HFFc6 (cell line): ENCODE results near the gene RSKR. TPM values are rescaled to one million over a fixed set of nuclear protein-coding genes. Genes with fewer than 3 reads are reported as not detected.
A peak's percentile ranks its signal among the peaks of the same experiment; 100 is the strongest.
"Not testable (repeated sequence)": the region's sequence is repeated elsewhere in the genome, so short reads cannot be mapped to it uniquely, and the experiment has no call there.

ENCODE experiments used
- DNase-seq: peaks from one replicate; pipeline ENCODE4 v3.0.0-alpha.2; 2018
- H3K27ac Mint-ChIP-seq: 2 replicates; pipeline ENCODE4 v1.8.0; 2020; ENCODE audit warnings: mild to moderate bottlenecking, mixed read lengths
- H3K27me3 Mint-ChIP-seq: 2 replicates; pipeline ENCODE4 v1.8.0; 2021; ENCODE audit warnings: mild to moderate bottlenecking, moderate library complexity, mixed read lengths; ENCODE audit not compliant: insufficient read depth
- H3K36me3 Mint-ChIP-seq: 2 replicates; pipeline ENCODE4 v1.8.0; 2021; ENCODE audit warnings: low read depth, mixed read lengths
- H3K4me1 Mint-ChIP-seq: 2 replicates; pipeline ENCODE4 v1.8.0; 2020; ENCODE audit warnings: low read depth, mixed read lengths
- H3K4me3 Mint-ChIP-seq: 2 replicates; pipeline ENCODE4 v1.8.0; 2020; ENCODE audit warnings: mild to moderate bottlenecking, moderate library complexity, mixed read lengths
- H3K9me3 Mint-ChIP-seq: 2 replicates; pipeline ENCODE4 v1.8.0; 2020; ENCODE audit warnings: mild to moderate bottlenecking, mixed read lengths
- long read RNA-seq: library from polyadenylated mRNA; unstranded; transcript quantifications from one replicate; pipeline ENCODE4 v2.0.0, GENCODE V29; 2019
- total RNA-seq, 6 experiments: library from RNA; stranded (reverse); fragmentation: NEBNext Ultra II Directional; extraction: Animal tissue kit (Norgen Biotek cat#: 25700); gene quantifications; 2 replicates in 1 of 6; 3 replicates in 5 of 6; pipeline ENCODE4 v1.2.3, GENCODE V29; 2021
- TF ChIP-seq, protein P1 (sequence below): fragments of 200-600 bp; sonication (generic); IDR thresholded peaks from 2 replicates; pipeline ENCODE4 v1.5.0; 2021; ENCODE audit warnings: antibody characterized with exemption, mild to moderate bottlenecking

RSKR gene
- 1 to 10 TPM; 3.2 to 4.3 (median 3.5) TPM for total RNA-seq
- long read RNA-seq: 0 reads

DNA sequence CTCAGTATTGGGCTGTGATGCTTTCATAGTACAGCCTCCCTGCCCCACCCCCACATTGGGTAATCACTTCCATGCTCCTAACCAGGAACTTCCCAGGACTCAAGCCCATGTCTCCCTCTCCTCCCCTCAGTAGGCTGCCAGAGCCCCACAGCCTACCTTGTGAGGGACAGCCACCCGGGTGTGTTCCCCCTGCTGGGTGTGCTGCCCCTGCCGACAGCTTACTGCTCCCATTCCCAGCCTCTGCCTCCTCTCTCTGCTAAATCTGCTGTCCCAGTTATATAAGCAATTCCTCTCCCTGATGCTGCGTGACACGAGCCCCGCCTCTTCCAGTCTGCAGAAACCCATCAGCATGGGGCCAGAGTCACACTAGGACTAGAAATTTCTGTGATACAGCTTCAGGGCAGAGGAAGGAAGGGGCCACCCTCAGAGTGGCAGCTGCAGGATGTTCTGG is at the start of gene RSKR:
TSS of gene RSKR (minus strand) at position 255 of the 451 bp plus-strand sequence. CDS start at position 231, 24 bp downstream.
- DNase-seq: no peak
- no peak within 1 kb of the TSS for H3K4me3 Mint-ChIP-seq

GRCh38 chr17:28663723-28664122 is 49.7 kb upstream of the RSKR start:
- DNase-seq: no peak
- Mint-ChIP-seq H3K27ac (peak overlapping the region; percentile 100), H3K4me1 (peaks cover 59% of the 10 kb centered on the region), H3K9me3 (no peaks in the 10 kb centered on the region), H3K4me3 (peak overlapping the region; percentile 99), H3K27me3 (peaks cover 6% of the 10 kb centered on the region), H3K36me3 (peaks cover 43% of the 10 kb centered on the region)
- TF ChIP-seq, protein P1, sequence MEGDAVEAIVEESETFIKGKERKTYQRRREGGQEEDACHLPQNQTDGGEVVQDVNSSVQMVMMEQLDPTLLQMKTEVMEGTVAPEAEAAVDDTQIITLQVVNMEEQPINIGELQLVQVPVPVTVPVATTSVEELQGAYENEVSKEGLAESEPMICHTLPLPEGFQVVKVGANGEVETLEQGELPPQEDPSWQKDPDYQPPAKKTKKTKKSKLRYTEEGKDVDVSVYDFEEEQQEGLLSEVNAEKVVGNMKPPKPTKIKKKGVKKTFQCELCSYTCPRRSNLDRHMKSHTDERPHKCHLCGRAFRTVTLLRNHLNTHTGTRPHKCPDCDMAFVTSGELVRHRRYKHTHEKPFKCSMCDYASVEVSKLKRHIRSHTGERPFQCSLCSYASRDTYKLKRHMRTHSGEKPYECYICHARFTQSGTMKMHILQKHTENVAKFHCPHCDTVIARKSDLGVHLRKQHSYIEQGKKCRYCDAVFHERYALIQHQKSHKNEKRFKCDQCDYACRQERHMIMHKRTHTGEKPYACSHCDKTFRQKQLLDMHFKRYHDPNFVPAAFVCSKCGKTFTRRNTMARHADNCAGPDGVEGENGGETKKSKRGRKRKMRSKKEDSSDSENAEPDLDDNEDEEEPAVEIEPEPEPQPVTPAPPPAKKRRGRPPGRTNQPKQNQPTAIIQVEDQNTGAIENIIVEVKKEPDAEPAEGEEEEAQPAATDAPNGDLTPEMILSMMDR: no peak

More for the DNA sequence above, at the start of gene RSKR:
- no peaks in the 10 kb centered on the region; the same call in 1 of the 2 replicates for H3K4me1 Mint-ChIP-seq
- peak within 1 kb of the TSS; percentile 57 for H3K27ac Mint-ChIP-seq
- H3K9me3 Mint-ChIP-seq: no peaks in the 10 kb centered on the region
- TF ChIP-seq, protein P1: no peak
- peaks cover 5% of the 10 kb centered on the region for H3K27me3 Mint-ChIP-seq
- H3K36me3 Mint-ChIP-seq: peaks cover 37% of the 10 kb centered on the region

- H3K9me3 Mint-ChIP-seq: no peaks in the 10 kb centered on the region
- H3K27ac Mint-ChIP-seq: peak overlapping the region; percentile 100
- H3K27me3 Mint-ChIP-seq: peaks cover 6% of the 10 kb centered on the region
- peaks cover 57% of the 10 kb centered on the region for H3K4me1 Mint-ChIP-seq
- no peak for DNase-seq
- peak overlapping the region; percentile 99 for H3K4me3 Mint-ChIP-seq
- TF ChIP-seq, protein P1: no peak
- H3K36me3 Mint-ChIP-seq: peaks cover 48% of the 10 kb centered on the region
These were observed 48.5 kb upstream of the RSKR start for GRCh38 chr17:28662527-28662829.

DNA sequence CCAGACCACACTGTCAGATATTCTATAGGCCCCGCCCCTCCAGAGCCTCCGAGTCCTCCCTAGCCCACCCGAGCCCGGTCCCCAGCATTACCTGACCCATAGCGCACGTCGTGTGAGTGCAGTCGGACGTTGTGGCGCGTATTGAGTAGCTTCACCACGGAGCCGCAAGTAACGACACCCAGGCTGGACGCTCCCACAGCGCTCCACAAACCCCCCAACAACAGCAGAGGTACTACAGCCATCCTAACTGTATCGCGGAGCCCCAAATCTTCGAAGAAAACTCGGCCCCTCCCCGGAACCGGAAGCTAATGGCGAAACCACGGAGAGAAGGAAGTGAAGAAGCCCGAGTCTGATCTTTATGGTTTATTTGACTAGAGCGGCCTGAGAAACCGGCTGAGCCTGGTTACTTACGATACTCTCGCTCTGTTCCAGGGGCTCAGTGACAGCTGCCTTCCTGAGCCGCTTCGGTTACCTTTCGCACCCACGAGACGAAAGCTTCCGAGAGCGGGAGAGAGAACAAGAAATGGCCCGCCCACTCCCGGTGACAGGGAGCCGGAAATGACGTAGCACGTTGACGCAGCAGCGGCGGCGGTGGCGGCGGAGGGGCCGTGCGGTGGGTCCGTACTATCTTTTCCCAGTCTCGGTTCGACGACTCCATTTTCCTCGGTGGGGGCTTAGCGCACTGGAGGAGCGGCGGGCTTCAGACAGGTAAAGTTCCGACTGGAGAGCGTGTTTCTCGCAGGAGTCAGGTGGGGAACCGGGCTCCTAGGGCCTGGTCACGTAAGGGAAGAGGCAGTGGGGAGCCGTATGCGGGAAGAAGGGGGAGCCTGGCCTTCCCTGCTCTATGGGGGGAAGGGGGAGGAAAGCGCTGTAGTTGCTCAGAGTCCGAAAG is 47.9 kb upstream of the RSKR start, which contains the start of the genes SDF2 and SUPT6H:
TSS of gene SDF2 (minus strand) at position 272 of the 892 bp plus-strand sequence. CDS start at position 242, 30 bp downstream.
TSS of gene SUPT6H (plus strand) at position 571 of the 892 bp plus-strand sequence. CDS start 11,197 bp downstream, outside the sequence.
- peaks cover 55% of the 10 kb centered on the region for H3K4me1 Mint-ChIP-seq
- peak; percentile 76 for DNase-seq
- TF ChIP-seq, protein P1: peak; percentile 29
- H3K27ac Mint-ChIP-seq: peak within 1 kb of the TSS; percentile 100
- no peaks in the 10 kb centered on the region for H3K9me3 Mint-ChIP-seq
- H3K36me3 Mint-ChIP-seq: peaks cover 48% of the 10 kb centered on the region
- peak within 1 kb of the TSS; percentile 99 for H3K4me3 Mint-ChIP-seq
- peaks cover 6% of the 10 kb centered on the region for H3K27me3 Mint-ChIP-seq

DNA sequence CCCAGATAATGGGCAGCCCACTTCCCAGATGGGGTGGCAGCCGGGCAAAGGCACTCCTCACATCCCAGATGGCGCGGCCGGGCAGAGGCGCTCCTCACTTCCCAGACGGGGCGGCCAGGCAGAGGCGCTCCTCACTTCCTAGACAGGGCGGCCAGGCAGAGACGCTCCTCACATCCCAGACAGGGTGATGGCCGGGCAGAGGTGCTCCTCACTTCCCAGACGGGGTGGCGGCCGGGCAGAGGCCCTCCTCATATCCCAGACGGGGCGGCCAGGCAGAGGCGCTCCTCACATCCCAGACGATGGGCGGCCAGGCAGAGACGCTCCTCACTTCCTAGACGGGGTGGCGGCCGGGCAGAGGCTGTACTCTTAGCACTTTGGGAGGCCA is 45.5 kb upstream of the RSKR start:
- H3K4me1 Mint-ChIP-seq: peaks cover 41% of the 10 kb centered on the region
- H3K36me3 Mint-ChIP-seq: peaks cover 35% of the 10 kb centered on the region
- H3K4me3 Mint-ChIP-seq: peak overlapping the region; percentile 99; the same call in 1 of the 2 replicates
- H3K27me3 Mint-ChIP-seq, H3K27ac Mint-ChIP-seq, H3K9me3 Mint-ChIP-seq, DNase-seq: not testable (repeated sequence)

DNA sequence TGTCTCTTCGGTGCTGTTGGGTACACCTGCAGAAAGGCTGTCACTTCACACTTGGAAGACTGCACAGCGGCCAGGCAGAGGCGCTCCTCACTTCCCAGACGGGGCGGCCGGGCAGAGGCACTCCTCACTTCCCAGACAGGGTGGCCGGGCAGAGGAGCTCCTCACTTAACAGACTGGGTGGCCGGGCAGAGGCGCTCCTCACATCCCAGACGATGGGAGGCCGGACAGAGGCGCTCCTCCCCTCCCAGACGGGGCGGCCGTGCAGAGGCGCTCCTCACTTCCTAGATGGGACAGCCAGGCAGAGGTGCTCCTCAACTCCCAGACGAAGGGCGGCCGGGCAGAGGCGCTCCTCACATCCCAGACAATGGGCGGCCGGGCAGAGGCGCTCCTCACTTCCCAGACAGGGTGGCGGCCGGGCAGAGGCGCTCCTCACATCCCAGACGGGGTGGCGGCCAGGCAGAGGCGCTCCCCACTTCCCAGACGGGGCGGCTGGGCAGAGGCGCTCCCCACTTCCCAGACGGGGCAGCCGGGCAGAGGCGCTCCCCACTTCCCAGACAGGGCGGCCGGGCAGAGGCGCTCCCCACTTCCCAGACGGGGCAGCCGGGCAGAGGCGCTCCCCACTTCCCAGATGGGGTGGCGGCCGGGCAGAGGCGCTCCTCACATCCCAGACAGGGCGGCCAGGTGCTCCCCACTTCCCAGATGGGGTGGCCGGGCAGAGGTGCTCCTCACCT is 44.9 kb upstream of the RSKR start:
- not testable (repeated sequence) for DNase-seq, H3K4me3 Mint-ChIP-seq, H3K9me3 Mint-ChIP-seq, H3K27me3 Mint-ChIP-seq, H3K27ac Mint-ChIP-seq
- H3K36me3 Mint-ChIP-seq: peaks cover 32% of the 10 kb centered on the region
- H3K4me1 Mint-ChIP-seq: peaks cover 35% of the 10 kb centered on the region

- H3K27me3 Mint-ChIP-seq, H3K27ac Mint-ChIP-seq, H3K9me3 Mint-ChIP-seq, H3K4me3 Mint-ChIP-seq, DNase-seq: not testable (repeated sequence)
- Mint-ChIP-seq H3K36me3 (peaks cover 26% of the 10 kb centered on the region), H3K4me1 (peaks cover 30% of the 10 kb centered on the region)
These were observed 44.4 kb upstream of the RSKR start for GRCh38 chr17:28658342-28658741.
